ENCODE measurements around the gene VAC14.

GRCh38 chr16:70743791-70744190 is 57.2 kb downstream of the VAC14 start:
- TF ChIP-seq CTCF (IDR thresholded peaks at IDR 0.05) (no peak), ZFX (IDR thresholded peaks at IDR 0.05; ENCODE audit: borderline replicate concordance) (no peak)
